H9 (cell line): ENCODE results near the gene CCDC169. TPM values are rescaled to one million over a fixed set of nuclear protein-coding genes. Genes with fewer than 3 reads are reported as not detected.

Experiments
- DNase-seq: peaks from one replicate; pipeline ENCODE4 v3.0.0-alpha.2; 2017
- H2AFZ ChIP-seq: one replicate; pipeline ENCODE4 v1.6.1; 2013; ENCODE audit warnings: mild to moderate bottlenecking, low read length, control low read depth, moderate library complexity
- H2AK5ac ChIP-seq: 2 replicates; pipeline ENCODE4 v1.6.1; 2013; ENCODE audit warnings: low read length, control low read depth, mixed read lengths; ENCODE audit not compliant: insufficient read length
- H2BK120ac ChIP-seq: one replicate; pipeline ENCODE4 v1.6.1; 2013; ENCODE audit warnings: low read depth, mild to moderate bottlenecking, low read length, control low read depth, inconsistent platforms; ENCODE audit not compliant: poor library complexity, severe bottlenecking
- H2BK12ac ChIP-seq: 2 replicates; pipeline ENCODE4 v1.6.1; 2013; ENCODE audit warnings: low read length, control low read depth, mixed read lengths, low read depth; ENCODE audit not compliant: insufficient read length
- H2BK15ac ChIP-seq: 2 replicates; pipeline ENCODE4 v1.6.1; 2013; ENCODE audit warnings: low read depth, low read length, control low read depth
- H2BK20ac ChIP-seq: one replicate; pipeline ENCODE4 v1.6.1; 2013; ENCODE audit warnings: low read depth, mild to moderate bottlenecking, low read length, control low read depth, inconsistent platforms; ENCODE audit not compliant: poor library complexity, severe bottlenecking
- H2BK5ac ChIP-seq: 2 replicates; pipeline ENCODE4 v1.6.1; 2013; ENCODE audit warnings: low read length, control low read depth, mixed read lengths; ENCODE audit not compliant: insufficient read length
- H3K14ac ChIP-seq: 2 replicates; pipeline ENCODE4 v1.6.1; 2013; ENCODE audit warnings: low read length, control low read depth; ENCODE audit not compliant: insufficient read depth
- H3K18ac ChIP-seq: 2 replicates; pipeline ENCODE4 v1.6.1; 2013; ENCODE audit warnings: low read depth, mild to moderate bottlenecking, mixed read lengths, low read length, control low read depth; ENCODE audit not compliant: insufficient read length
- H3K23ac ChIP-seq: 2 replicates; pipeline ENCODE4 v1.6.1; 2013; ENCODE audit warnings: low read length, control low read depth, mixed read lengths, low read depth; ENCODE audit not compliant: insufficient read length
- H3K23me2 ChIP-seq: 2 replicates; pipeline ENCODE4 v1.6.1; 2013; ENCODE audit warnings: low read depth, mild to moderate bottlenecking, mixed read lengths, low read length, control low read depth; ENCODE audit not compliant: insufficient read length, poor library complexity, severe bottlenecking
- H3K27ac ChIP-seq: 2 replicates; pipeline ENCODE4 v1.5.1; 2013; ENCODE audit warnings: low read length, control low read depth, mixed read lengths, low read depth; ENCODE audit not compliant: insufficient read length
- H3K27me3 ChIP-seq: 2 replicates; pipeline ENCODE4 v1.6.1; 2013; ENCODE audit warnings: low read length, control low read depth, inconsistent platforms; ENCODE audit not compliant: insufficient read depth
- H3K4ac ChIP-seq: 2 replicates; pipeline ENCODE4 v1.6.1; 2013; ENCODE audit warnings: low read depth, mild to moderate bottlenecking, control low read depth, inconsistent platforms, low read length, moderate library complexity
- H3K4me1 ChIP-seq: 2 replicates; pipeline ENCODE4 v1.6.1; 2013; ENCODE audit warnings: low read length, control low read depth, inconsistent platforms; ENCODE audit not compliant: insufficient read depth
- H3K4me2 ChIP-seq: 2 replicates; pipeline ENCODE4 v1.6.1; 2013; ENCODE audit warnings: low read length, control low read depth, mixed read lengths; ENCODE audit not compliant: insufficient read length, insufficient read depth
- H3K56ac ChIP-seq: 2 replicates; pipeline ENCODE4 v1.6.1; 2013; ENCODE audit warnings: low read depth, mild to moderate bottlenecking, mixed read lengths, low read length, control low read depth; ENCODE audit not compliant: insufficient read length
- H3K79me1 ChIP-seq: 2 replicates; pipeline ENCODE4 v1.6.1; 2013; ENCODE audit warnings: low read depth, mild to moderate bottlenecking, moderate library complexity, low read length, control low read depth, inconsistent platforms; ENCODE audit not compliant: insufficient read depth, poor library complexity, severe bottlenecking
- H3K79me2 ChIP-seq: 2 replicates; pipeline ENCODE4 v1.6.1; 2013; ENCODE audit warnings: low read length, control low read depth, inconsistent platforms; ENCODE audit not compliant: insufficient read depth
- H3K9ac ChIP-seq: 2 replicates; pipeline ENCODE4 v1.6.1; 2013; ENCODE audit warnings: low read length, control low read depth, mixed read lengths; ENCODE audit not compliant: insufficient read length; ENCODE audit errors: extremely low read depth
- H3K9me3 ChIP-seq: one replicate; pipeline ENCODE4 v1.6.1; 2013; ENCODE audit warnings: low read depth, low read length, inconsistent platforms; ENCODE audit not compliant: control insufficient read depth
- H3T11ph ChIP-seq: one replicate; pipeline ENCODE4 v1.6.1; 2013; ENCODE audit warnings: mild to moderate bottlenecking, low read length, control low read depth, inconsistent platforms
- H4K20me1 ChIP-seq: one replicate; pipeline ENCODE4 v1.6.1; 2013; ENCODE audit not compliant: control insufficient read depth, insufficient read length, insufficient read depth
- H4K5ac ChIP-seq: 2 replicates; pipeline ENCODE4 v1.6.1; 2013; ENCODE audit warnings: low read depth, mild to moderate bottlenecking, mixed read lengths, low read length, control low read depth; ENCODE audit not compliant: insufficient read length
- H4K8ac ChIP-seq: replicated peaks from 2 replicates; pipeline ENCODE4 v1.6.1; 2013; ENCODE audit warnings: low read length, control low read depth, mixed read lengths, low read depth; ENCODE audit not compliant: insufficient read length
- H4K91ac ChIP-seq: 2 replicates; pipeline ENCODE4 v1.6.1; 2013; ENCODE audit warnings: low read depth, mild to moderate bottlenecking, moderate library complexity, mixed read lengths, low read length, control low read depth; ENCODE audit not compliant: insufficient read length
- H3K27ac Mint-ChIP-seq, 3 experiments: 2 replicates in 2 of 3; 3 replicates in 1 of 3; pipeline ENCODE4 v1.8.0; 2020 to 2021; ENCODE audit warnings: mixed read lengths in 3 of 3, mild to moderate bottlenecking in 1 of 3, moderate library complexity in 1 of 3
- H3K27me3 Mint-ChIP-seq: 2 replicates; pipeline ENCODE4 v1.8.0; 2021; ENCODE audit warnings: low read depth, mild to moderate bottlenecking, moderate library complexity, mixed read lengths
- H3K36me3 Mint-ChIP-seq, 3 experiments: 2 replicates in 2 of 3; 3 replicates in 1 of 3; pipeline ENCODE4 v1.8.0; 2020 to 2021; ENCODE audit warnings: low read depth in 3 of 3, mixed read lengths in 3 of 3; ENCODE audit not compliant: insufficient read depth in 1 of 3
- H3K4me1 Mint-ChIP-seq, 2 experiments: 2 replicates each; pipeline ENCODE4 v1.8.0; 2020; ENCODE audit warnings: mixed read lengths in 2 of 2
- H3K4me3 Mint-ChIP-seq, 2 experiments: 2 replicates in 1 of 2; 3 replicates in 1 of 2; pipeline ENCODE4 v1.8.0; 2020 to 2021; ENCODE audit warnings: mild to moderate bottlenecking in 2 of 2, mixed read lengths in 2 of 2, moderate library complexity in 1 of 2
- H3K9me3 Mint-ChIP-seq, 2 experiments: 2 replicates in 1 of 2; 3 replicates in 1 of 2; pipeline ENCODE4 v1.8.0; 2020; ENCODE audit warnings: mild to moderate bottlenecking in 2 of 2, mixed read lengths in 2 of 2, moderate library complexity in 1 of 2
- WGBS: extraction: QIAGEN DNeasy Blood & Tissue Kit; methylation state at CpG from one replicate; pipeline ENCODE4 v1.1.7; 2013; ENCODE audit warnings: missing lambda C conversion rate, low lambda C conversion rate, mixed read lengths; ENCODE audit not compliant: insufficient read length; ENCODE audit errors: extremely low coverage; 5-methylcytosine and 5-hydroxymethylcytosine counted together
- total RNA-seq: library from RNA; stranded (reverse); gene quantifications from 2 replicates; pipeline ENCODE4 v1.2.1, GENCODE V29; 2021
- TF ChIP-seq, protein P1 (sequence below): fragments of 200-600 bp; sonication (generic); conservative IDR thresholded peaks from 3 replicates; pipeline ENCODE4 v1.8.0; 2021; ENCODE audit warnings: antibody characterized with exemption, mild to moderate bottlenecking

The CCDC169 gene
- total RNA-seq, 1 experiment from 2014 or later = 19.1 TPM

DNA sequence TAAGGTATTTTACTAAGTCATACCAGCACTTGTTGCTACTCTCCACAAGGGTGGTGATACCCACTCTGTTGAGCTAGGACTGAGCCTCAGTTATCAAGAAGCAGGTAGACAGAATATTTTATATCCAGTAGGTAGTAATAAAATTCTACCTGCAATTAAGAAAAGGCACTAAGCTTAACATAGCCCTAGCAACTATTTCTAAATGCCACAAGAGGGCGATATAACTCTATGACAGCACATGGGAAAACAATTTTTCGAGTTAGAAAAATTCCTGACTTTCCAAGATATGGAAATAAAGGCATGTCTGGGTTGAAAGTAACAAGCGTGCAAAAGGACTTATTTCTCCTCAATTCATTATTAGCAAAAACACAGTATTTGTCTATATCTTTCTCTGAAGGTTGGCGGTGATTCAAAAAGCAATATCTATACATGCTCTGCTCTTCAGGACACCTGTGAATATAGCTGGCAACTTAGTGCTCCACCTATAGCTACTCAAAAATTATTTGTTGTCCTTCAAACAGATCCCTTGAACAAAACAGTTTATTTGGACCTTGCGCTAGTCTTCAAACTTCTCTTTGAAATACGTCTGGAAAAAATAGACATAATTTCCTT, 14.7 kb downstream of the CCDC169 start:
- Histone ChIP-seq H2BK12ac (no peak overlapping the region), H3K79me2 (no peaks in the 10 kb centered on the region), H2BK5ac (no peak overlapping the region), H3K9me3 (no peaks in the 10 kb centered on the region), H2BK20ac (no peak overlapping the region), H2BK120ac (no peak overlapping the region), H4K5ac (no peak overlapping the region), H3K14ac (no peak overlapping the region), H3K18ac (no peak overlapping the region), H4K8ac (no peak overlapping the region), H3K4me2 (no peak overlapping the region), H4K20me1 (no peaks in the 10 kb centered on the region), H3K23ac (no peak overlapping the region), H3T11ph (no peak overlapping the region), H2AK5ac (no peak overlapping the region), H3K79me1 (no peaks in the 10 kb centered on the region), H3K56ac (no peak overlapping the region), H2BK15ac (no peak overlapping the region), H2AFZ (no peak overlapping the region), H3K9ac (no peak overlapping the region), H4K91ac (no peak overlapping the region), H3K23me2 (no peaks in the 10 kb centered on the region), H3K27ac (no peak overlapping the region), H3K27me3 (no peaks in the 10 kb centered on the region), H3K4ac (no peak overlapping the region), H3K4me1 (no peaks in the 10 kb centered on the region)
- Mint-ChIP-seq H3K9me3 (peaks cover 6 to 18% of the 10 kb centered on the region in 2 experiments; a peak in 4 of 5 replicates), H3K4me3 (no peak overlapping the region), H3K27me3 (no peaks in the 10 kb centered on the region), H3K27ac (no peak overlapping the region), H3K36me3 (peaks cover 4 to 18% (median 14%) of the 10 kb centered on the region in 3 experiments; a peak in 5 of 7 replicates), H3K4me1 (peaks cover 0 to 8% of the 10 kb centered on the region in 2 experiments; a peak in 1 of 4 replicates)
- TF ChIP-seq, protein P1, sequence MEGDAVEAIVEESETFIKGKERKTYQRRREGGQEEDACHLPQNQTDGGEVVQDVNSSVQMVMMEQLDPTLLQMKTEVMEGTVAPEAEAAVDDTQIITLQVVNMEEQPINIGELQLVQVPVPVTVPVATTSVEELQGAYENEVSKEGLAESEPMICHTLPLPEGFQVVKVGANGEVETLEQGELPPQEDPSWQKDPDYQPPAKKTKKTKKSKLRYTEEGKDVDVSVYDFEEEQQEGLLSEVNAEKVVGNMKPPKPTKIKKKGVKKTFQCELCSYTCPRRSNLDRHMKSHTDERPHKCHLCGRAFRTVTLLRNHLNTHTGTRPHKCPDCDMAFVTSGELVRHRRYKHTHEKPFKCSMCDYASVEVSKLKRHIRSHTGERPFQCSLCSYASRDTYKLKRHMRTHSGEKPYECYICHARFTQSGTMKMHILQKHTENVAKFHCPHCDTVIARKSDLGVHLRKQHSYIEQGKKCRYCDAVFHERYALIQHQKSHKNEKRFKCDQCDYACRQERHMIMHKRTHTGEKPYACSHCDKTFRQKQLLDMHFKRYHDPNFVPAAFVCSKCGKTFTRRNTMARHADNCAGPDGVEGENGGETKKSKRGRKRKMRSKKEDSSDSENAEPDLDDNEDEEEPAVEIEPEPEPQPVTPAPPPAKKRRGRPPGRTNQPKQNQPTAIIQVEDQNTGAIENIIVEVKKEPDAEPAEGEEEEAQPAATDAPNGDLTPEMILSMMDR = peak; percentile 93
- no peak for DNase-seq
- WGBS = no CpG with 5 or more reads among the region's 6 CpGs
